ENCODE measurements around the gene NFKBIL1.
"Not testable (repeated sequence)": the region's sequence is repeated elsewhere in the genome, so short reads cannot be mapped to it uniquely, and the experiment has no call there.

Gene NFKBIL1

DNA sequence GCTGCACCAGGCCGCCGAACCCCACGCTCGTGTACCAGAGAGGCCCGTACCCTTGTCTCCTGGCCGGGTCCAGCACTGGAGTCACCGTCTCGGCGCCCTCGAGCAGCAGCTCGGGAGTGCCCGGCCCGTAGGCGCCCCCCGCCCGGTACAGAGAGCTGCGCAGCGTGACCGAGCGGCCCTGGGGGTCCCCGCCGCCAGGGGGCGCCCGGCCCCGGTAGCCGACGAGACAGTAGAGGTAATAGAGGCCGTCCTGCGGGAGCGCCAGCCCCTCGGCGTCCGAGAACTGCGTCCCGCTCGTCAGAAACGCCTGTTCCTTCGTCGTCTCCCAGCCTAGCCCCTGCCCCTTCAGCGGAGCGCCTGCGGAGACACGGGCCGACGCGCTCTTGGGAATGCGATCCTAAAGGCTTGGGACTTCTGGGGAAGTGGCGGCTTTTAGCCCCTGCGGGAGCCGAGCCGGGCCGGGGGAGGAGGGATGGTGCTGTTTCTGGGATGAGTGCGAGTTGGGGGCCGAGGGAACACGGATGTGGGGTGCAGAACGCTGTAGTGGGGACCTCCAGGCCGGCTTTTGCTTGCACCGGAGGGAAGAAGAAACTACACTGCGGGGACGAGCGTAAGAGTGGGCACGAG, 33.5 kb downstream of the NFKBIL1 start:
- peak; percentile 81 for DNase-seq (ENCODE audit: low spot score)

DNA sequence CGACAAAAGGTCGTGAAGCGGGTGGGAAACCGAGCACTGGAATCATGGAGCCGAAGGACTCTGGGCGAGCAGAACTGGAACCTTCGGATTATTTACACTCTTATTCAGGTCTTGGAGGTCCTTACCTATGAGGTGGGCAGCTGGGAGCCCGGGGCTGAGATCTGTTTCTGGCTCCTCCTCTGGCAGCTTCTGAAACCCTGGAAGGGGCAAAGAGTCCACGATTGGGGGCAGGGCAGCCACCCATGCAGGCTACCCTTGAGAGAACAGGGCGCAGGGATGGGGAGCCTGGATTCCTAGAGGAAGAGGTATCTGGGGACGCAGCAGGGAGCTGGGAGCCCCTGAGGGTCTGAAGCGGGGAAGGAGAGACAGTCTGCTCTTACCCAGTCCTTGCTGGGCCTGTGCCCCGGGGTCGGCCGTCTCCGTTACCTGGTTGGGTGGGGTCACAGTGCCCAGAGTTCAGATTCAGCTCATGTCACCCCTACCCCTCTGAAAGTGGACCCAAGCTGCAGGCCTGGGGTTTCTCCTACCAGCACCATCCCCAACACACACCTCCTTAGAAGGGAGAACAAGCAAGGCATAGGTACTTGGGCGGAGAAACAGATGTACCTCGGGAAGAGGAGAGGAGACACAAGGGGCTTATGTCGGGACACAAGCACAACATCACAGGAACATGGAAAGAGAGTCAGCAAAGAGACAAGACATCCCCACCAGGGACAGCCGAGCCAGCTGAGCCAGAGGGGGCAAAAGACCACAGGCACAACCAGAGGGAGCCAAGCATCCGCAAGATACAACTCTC, 34.2 kb downstream of the NFKBIL1 start:
- DNase-seq (ENCODE audit: low spot score), result peak; percentile 27

DNA sequence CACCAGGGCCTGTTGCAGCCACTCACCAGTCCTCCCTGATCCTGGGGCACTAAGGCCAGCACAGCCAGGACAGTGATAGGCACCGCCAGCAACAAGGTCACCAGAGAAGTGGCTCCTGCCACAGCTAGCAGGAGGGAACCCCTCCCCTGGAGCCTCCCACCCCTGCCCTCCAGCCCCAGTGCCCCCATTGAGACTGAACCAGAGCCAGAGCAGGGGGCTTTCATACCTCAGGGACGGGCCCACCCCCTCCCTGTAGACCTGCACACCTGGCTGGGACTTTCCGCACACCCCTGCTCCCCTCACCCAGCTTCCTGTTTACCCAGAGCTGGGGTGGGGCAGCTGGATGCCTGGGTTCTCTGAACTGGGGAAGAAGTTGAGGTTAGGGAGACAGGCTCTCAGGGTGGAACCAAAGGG, 34.8 kb downstream of the NFKBIL1 start, which contains the start of gene LTB:
TSS of gene LTB (minus strand) at position 195 of the 414 bp plus-strand sequence. CDS start at position 188, 7 bp downstream.
- peak; percentile 3 for DNase-seq (ENCODE audit: low spot score)

DNA sequence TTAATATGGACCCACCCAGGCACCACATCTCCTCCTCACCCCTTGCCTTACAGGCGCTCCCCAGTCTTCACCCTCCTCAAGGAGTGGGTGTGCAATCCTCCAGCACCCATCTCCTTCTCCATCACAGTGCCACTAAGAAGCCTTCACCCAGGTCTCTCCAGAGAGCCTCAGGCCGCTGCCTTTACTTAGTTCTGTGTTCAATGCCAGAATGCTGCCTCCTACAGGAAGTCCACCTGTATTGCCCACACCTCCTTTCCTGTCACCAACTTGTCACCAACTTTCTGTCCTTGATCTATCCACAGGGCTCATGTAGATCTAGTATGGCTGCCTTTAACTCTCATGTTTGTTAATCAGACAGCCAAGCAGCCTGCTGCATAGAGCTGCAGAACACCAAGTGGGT, 38.1 kb downstream of the NFKBIL1 start:
- peak; percentile 43 for DNase-seq (ENCODE audit: low spot score)

DNA sequence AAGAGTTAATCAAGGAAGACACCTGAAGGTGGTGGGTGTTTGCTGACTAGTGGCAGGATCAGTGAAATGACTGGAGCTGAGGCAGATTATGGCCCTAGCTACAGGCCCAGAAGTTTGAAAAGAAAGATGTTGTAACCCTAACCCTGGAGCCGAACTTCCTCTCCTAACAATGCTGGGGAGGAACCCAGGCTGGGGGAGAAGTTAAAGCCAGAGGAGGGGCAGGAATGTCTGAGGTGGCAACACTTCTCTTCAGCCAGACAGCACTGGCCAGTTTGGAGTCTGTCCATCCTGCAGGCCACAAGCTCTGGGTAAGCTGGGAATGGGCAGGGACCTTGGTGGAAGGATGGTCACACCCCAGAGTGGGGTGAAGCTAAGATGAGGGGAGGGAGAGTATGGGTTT, 38.6 kb downstream of the NFKBIL1 start, which contains the start of gene LST1:
TSS of gene LST1 (plus strand) at position 270 of the 400 bp plus-strand sequence. CDS start 1,023 bp downstream, outside the sequence.
- DNase-seq (ENCODE audit: low spot score), result no peak

DNA sequence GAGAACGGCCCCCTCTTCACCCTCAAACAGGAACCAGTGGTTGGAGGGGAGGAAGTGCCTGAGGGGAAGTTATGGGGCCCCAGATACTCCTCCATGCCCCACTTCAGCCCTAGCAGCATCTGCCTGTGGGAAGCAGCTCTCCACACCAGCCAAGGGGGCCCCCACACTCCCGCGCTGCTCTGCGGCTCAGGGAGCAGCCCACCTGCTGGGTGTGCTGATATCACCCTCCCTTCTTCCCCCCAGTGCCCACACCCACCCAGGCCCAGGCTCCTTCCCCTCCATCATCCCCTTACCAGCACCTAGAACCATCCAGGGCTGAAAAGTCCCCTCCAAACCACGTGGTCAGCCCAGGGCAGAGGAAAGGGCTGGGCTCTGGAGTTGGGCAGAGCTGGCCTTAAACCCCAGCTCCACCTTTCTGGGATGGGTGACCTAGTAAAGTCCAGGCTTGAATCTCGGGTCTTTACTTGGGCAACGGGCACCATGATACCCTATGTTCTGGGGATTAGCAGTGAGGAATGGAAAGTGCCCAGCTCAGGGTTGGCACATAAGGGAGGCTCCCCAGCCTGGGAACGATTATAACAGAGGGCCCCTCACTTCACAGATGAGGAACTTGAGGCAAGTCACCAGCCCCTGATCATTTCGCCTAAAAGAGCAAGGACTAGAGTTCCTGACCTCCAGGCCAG, 39.3 kb downstream of the NFKBIL1 start:
- DNase-seq (ENCODE audit: low spot score), result no peak

DNA sequence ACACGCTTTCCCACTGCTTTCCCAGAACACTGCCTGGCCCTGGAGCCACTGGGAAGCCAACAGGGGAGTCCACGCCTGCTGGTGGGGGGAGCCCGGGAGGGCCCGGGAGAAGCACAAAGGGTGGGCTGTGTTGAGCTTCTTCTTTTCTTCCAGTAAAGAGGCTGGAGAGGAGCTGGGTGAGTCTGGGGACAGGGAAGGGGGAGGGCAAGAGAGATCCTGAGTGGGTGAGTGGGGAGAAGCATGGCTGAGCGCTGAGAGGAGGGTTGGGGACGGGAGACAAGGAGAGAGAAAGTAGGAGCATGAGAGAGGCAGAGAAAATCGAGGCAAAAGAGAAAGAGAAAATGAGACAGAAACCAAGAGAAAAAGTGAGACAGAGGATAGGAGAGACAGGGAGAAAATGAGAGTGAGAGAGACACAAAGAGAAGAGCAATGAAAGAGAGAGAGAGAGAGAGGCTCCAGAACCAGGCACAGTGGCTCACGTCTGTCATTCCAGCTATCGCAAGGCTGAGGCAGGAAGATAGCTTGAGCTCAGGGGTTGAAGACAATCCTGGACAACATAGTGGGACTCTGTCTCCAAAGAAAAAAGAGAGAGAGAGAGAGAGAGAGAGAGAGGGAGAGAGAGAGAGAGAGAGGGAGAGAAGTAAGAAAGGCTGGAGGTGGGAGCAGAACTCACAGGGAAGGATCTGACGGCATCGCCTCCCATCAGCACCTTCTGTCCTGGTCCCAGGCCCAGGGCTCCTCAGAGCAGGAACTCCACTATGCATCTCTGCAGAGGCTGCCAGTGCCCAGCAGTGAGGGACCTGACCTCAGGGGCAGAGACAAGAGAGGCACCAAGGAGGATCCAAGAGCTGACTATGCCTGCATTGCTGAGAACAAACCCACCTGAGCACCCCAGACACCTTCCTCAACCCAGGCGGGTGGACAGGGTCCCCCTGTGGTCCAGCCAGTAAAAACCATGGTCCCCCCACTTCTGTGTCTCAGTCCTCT, 40.7 kb downstream of the NFKBIL1 start:
- no peak for DNase-seq (ENCODE audit: low spot score)

DNA sequence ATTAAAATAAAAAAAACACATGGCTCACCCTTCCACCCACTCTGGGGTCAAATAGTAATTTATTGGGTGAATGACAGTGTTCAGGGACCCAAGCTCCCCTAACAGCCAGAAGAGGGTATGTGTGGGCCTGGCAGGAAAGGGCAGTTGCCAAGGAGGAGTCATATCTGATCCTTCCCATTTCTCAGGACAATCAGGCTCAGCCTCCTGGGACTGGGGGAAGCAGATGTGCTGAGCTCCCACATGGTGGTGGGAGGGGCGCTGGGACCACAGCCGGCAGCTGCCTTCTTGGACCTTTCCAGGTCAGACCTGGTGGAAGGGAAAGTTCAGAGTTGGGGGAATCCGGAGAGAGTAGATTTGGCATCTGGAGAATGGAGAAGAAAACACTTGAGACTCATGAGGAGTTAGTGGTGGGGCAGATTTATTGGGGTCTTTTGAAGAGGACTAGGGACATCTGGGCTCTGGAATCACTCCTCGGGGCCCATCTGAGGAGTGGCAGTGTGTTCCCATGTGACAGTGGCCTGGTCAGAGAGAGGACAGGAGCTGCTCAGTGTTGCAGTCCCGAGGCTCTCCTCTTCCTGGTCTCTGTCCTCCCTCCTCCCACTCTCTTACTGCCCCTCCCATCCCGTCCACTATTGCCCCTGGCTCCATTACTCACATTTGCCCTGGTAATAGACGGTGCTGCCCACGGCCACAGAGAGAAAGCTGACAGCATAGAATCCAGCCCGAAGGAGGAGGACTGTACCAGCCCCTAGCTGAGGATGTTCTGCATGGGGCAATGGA, 41.7 kb downstream of the NFKBIL1 start:
- DNase-seq (ENCODE audit: low spot score), result no peak

DNA sequence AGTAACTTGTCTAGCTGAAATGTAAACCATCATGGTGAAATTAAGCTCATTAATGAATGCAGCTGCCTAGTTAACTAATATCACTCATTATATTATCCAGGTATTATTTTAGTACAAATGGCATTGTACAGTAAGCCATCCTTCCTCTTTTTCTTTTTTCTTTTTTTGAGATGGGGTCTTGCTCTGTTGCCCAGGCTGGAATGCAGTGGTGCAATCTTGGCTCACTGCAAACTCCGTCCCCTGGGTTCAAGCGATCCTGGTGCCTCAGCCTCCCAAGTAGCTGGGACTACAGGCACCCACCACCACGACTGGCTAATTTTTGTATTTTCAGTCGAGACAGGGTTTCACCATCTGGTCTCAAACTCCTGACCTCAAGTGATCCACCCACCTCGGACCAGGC, 43.3 kb downstream of the NFKBIL1 start:
- not testable (repeated sequence) for DNase-seq (ENCODE audit: low spot score)

DNA sequence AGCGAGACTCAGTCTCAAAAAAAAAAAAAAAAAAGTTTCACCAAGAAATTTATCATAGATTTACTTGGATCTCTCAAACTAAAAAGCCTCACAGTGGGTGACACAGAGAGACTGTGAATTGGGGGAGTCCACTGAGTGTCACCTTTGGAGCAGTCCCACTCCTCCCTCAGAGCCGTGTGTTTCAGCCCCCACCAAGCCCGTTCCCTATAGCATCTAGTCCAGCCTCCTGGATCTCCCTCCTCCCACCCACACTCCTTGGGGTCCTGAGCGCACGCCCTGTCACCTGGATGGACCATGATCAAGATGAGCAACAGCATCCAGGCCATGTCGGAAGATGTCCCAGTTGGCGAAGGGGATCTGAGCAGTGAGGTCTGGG, 45.0 kb downstream of the NFKBIL1 start:
- DNase-seq (ENCODE audit: low spot score), result no peak

DNA sequence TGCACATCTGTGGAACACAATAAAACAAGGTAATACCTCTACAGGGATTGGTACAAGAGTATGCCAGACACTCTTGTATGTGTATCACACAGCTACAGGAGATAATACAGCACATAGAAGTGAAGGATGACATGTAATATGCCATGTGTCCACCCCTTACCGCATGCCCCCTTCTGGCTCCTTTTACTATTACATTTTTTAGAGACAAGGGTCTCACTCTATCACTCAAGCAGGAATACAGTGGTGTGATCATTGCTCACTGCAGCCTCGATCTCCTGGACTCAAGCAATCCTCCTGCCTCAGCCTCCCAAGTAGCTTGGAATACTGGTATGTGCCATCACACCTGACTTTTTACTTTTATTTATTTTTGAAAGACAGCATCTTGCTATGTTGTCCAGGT, 49.6 kb downstream of the NFKBIL1 start:
- peak; percentile 54 for DNase-seq (ENCODE audit: low spot score)

DNA sequence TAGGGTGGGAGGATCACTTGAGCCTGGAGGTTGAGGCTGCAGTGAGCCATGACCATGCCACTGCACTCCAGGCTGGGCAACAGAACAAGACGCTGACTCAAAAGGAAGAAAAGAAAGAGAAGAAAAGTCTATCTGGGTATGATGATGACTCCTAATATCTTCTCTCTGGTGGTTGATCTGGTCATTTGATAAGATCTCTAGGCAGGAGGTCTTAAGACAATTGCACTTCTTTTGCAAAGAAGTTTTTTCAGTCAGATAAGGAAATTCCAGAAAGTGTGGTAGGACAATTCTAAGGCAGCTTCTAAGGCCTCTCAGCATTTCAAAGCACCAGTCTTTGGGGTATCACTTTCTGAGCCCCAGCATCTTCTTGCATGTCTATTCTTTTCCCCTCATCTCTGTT, 59.9 kb downstream of the NFKBIL1 start:
- no peak for DNase-seq (ENCODE audit: low spot score)

Measured in kidney tubule cell (primary cell).